Skeletal muscle cell (primary cell): ENCODE measurements around the gene DVL1.
"Not testable (repeated sequence)": the region's sequence is repeated elsewhere in the genome, so short reads cannot be mapped to it uniquely, and the experiment has no call there.

Experiments used
- DNase-seq: peaks from one replicate; pipeline ENCODE4 v3.0.0-alpha.2; 2010; ENCODE audit warnings: low read depth
- H3K4me3 ChIP-seq: 2 replicates; pipeline ENCODE4 v1.5.1; 2011; ENCODE audit warnings: low read depth, mild to moderate bottlenecking, control low read depth, low read length, moderate library complexity

Gene DVL1

GRCh38 chr1:1317420-1317819 is 31.8 kb downstream of the DVL1 start:
- DNase-seq, result no peak
- no peak overlapping the region for H3K4me3 ChIP-seq

- H3K4me3 ChIP-seq, DNase-seq: not testable (repeated sequence)
Measured at GRCh38 chr1:1316199-1316598, 33.0 kb downstream of the DVL1 start.

- no peak for DNase-seq
- no peak overlapping the region for H3K4me3 ChIP-seq
Measured at GRCh38 chr1:1315435-1315954, 33.7 kb downstream of the DVL1 start.

- H3K4me3 ChIP-seq, result no peak overlapping the region
- DNase-seq, result no peak
Measured at GRCh38 chr1:1314678-1315335, 34.4 kb downstream of the DVL1 start.

- H3K4me3 ChIP-seq, result no peak overlapping the region
- no peak for DNase-seq
Measured at GRCh38 chr1:1314237-1314586, 35.0 kb downstream of the DVL1 start.

- DNase-seq, result no peak
- no peak overlapping the region for H3K4me3 ChIP-seq
Measured at GRCh38 chr1:1313500-1314236, 35.5 kb downstream of the DVL1 start.

GRCh38 chr1:1312450-1313314 is 36.5 kb downstream of the DVL1 start:
- no peak overlapping the region for H3K4me3 ChIP-seq
- DNase-seq, result no peak

- no peak for DNase-seq
Measured at GRCh38 chr1:1311107-1312104, 37.8 kb downstream of the DVL1 start.

GRCh38 chr1:1310476-1311053 is 38.7 kb downstream of the DVL1 start:
- no peak for DNase-seq
- H3K4me3 ChIP-seq, result no peak overlapping the region

More at GRCh38 chr1:1311107-1312104, 37.8 kb downstream of the DVL1 start:
- H3K4me3 ChIP-seq, result no peak overlapping the region

GRCh38 chr1:1310109-1310385 is 39.2 kb downstream of the DVL1 start:
- H3K4me3 ChIP-seq, result peak overlapping the region; percentile 72
- no peak for DNase-seq

GRCh38 chr1:1309251-1310108 is 39.7 kb downstream of the DVL1 start:
- H3K4me3 ChIP-seq, result peak overlapping the region; percentile 72
- DNase-seq, result no peak

GRCh38 chr1:1308756-1309250 is 40.4 kb downstream of the DVL1 start:
- peak overlapping the region; percentile 72 for H3K4me3 ChIP-seq
- no peak for DNase-seq

- peak within 1 kb of the TSS; percentile 72 for H3K4me3 ChIP-seq
- DNase-seq, result peak; percentile 85
Measured at GRCh38 chr1:1307923-1308755, 41.1 kb downstream of the DVL1 start, which contains the start of the genes ACAP3 and PUSL1. Gene ACAP3, minus strand, starts transcription at chr1:1307930. Its CDS starts 115 bp downstream, at chr1:1307815. Gene PUSL1, plus strand, starts transcription at chr1:1308597. Its CDS starts 47 bp downstream, at chr1:1308644.

GRCh38 chr1:1307261-1307922 is 41.8 kb downstream of the DVL1 start:
- H3K4me3 ChIP-seq, result peak overlapping the region; percentile 68
- no peak for DNase-seq

- peak overlapping the region; percentile 68 for H3K4me3 ChIP-seq
- DNase-seq, result no peak
Measured at GRCh38 chr1:1306661-1307260, 42.5 kb downstream of the DVL1 start.
